Activated naive CD8-positive, alpha-beta T cell treated with anti-CD3 and anti-CD28 coated beads, Interleukin-2, amount 50 U/mL, for 16 hours (primary cell): ENCODE measurements around the gene DIP2C.
"Not testable (repeated sequence)": the region's sequence is repeated elsewhere in the genome, so short reads cannot be mapped to it uniquely, and the experiment has no call there.

Experiments
- DNase-seq: peaks from one replicate; pipeline ENCODE4 v3.0.0-alpha.2; 2020; ENCODE audit warnings: low read depth, low spot score

Gene DIP2C

DNA sequence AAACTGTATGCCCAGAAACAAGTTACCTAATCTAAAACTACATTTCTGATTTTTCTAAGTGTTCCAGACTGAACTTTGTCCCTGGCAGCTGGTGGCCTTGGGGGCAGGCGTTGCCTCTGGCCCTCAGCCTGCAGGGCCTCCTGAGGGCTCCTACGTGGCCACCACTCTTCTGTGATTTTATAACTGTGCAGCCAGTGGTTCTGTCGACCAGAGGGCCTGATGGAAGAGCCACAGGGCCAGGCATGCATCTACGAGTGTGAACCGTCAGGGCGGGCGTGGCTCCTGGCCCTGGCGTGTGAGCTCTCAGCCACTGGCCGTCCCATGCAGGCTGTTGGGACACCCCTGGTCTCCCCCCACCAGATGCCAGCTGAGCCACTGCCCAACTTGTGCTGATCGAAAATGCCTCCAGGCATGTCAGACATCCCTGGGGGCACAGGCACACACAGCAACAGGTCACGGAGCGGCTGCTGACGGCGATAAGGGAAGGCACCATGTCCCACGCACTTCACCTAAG, 380.8 kb downstream of the DIP2C start:
- no peak for DNase-seq

DNA sequence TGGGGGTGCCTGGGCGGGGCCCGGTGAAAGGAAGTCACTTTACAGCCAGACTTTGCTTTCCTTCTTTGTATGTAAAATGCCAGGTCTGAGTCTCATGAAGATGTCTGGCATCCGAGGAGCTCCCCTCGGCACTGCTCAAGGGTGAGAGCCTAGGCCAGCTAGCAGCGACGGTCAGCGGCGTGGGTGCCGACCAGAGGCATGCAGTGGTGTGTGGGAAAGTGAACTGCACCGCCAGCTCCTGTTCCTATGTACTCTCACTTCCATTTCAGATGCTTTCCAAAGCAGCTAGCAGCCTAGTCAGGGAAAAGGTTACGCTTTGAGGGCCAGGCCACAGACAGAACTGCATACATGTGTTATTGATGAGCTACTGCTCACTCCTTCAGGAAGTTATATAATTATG, 381.4 kb downstream of the DIP2C start:
- no peak for DNase-seq

DNA sequence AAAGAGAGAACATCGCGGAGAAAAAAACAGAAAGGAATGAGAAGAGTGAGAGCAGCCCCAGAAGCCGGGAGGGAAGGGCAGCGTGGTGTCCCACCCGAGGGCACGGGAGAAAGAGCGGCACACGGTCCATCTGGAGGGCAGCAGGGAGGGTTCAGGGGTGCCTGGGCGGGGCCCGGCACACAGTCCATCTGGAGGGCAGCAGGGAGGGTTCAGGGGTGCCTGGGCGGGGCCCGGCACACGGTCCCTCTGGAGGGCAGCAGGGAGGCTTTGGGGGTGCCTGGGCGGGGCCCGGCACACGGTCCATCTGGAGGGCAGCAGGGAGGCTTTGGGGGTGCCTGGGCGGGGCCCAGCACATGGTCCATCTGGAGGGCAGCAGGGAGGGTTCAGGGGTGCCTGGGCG, 381.8 kb downstream of the DIP2C start:
- no peak for DNase-seq

DNA sequence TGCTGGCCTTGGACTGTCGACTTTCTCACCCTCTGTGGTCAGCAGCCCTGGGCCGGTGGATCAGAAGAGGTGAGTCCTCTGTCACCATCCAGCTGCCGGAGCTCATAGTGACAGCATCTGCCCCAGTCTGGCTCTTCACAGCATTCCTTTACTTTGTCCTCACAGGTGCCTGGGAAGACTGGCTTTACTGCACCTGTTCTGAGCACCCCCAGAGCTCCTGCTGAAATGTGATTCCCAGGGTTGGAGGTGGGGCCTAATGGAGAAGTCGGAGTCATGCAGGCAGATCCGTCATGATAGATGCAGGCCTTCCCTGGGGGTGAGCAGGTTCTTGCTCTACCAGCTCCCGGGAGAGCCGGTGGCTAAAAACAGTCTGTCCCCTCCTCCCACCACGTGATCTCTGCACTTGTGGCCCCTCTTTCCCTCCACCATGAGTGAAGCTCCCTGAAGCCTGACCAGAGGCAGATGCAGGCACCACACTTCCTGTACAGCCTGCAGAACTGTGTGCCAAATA, 382.7 kb downstream of the DIP2C start:
- DNase-seq: no peak

DNA sequence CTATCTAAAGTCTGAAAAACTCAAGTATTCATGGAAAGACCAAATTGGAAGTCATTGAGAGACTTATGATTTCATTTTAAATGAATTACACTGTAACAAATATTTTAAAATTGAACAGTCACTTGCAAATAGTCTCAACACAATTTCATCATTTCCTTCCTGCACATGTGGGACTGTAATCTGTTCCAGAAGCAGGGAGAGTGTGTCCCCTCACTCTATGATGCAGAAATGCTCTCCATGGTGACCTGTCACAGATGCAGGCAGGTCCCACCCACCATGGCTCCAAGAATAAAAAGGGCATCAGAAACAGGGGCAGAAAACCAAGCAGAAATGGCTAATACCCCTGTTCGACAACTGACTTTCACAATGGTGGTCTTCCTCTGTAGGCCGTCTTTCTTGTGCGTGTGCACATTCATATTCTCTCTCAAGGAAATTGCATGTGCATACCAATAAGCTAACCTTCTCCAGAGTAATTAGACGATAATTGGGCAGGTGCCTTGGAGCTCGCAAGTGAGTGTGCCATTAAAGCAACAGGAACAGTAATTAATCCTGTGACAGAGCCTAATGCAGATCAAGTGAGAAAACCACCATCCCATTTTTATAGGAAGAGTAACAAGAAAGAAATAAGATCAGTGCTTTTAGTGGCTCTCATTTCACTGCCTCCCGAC, 383.3 kb downstream of the DIP2C start:
- no peak for DNase-seq

DNA sequence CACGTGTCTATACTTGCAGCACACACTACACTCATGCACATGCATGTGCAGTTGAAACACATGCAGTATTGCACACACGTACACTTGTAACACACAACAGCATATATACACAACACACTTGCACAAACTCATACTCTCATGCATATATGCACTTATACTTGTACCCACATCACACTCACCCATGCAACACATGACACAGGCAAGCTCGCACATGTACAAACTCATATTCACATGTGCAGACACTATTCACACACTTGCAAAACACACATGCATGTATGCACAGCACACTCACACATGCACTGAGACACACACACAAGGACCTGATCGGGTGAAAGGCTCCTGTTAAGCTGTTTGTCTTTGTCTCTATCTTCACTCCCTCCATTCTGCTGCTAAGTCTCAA, 384.4 kb downstream of the DIP2C start:
- DNase-seq: no peak

DNA sequence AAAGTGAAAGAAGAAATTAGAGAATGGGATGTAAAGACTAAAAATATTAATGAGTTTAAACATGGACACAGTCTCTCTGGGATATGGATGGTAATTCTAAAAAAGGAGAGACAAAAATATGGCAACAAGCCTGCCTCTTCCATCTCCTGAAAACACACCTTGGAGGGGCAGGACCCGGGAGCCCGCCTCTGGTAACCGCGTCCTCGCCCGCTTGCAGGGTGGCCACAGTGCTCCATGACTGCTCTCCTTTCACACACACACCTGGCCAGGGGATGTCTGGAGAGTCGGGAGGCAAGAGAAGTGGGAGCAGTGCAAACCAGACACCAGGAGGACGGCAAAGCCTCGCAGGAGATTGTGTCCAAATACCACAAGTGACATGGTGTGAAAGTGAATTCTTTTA, 387.9 kb downstream of the DIP2C start:
- no peak for DNase-seq

DNA sequence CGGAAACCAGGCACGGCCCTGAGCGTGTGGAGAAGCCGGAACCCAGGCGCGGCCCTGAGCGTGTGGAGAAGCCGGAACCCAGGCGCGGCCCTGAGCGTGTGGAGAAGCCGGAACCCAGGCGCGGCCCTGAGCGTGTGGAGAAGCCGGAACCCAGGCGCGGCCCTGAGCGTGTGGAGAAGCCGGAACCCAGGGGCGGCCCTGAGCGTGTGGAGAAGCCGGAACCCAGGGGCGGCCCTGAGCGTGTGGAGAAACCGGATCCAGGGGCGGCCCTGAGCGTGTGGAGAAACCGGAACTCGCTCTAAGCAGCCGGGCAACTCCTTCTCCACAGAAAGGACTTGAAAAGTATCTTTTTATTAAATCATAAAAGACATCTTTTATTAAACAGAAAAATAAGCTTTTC, 388.9 kb downstream of the DIP2C start:
- DNase-seq: not testable (repeated sequence)

DNA sequence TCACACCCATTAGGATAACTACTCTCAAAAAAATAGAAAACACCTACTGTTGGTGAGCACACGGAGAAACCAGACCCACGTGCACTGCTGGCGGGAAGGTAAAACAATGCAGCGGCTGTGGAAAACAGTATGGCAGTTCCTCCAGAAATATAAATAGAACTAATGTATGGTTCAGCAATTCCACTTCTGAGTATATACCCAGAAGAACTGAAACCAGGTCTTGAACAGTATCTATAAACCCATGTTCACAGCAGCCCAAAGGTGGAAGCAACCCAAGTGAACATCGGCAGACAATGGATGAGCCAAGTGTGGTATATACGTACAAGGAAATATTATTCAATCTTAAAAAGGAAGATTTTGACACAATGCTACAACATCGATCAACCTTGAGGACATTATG, 389.5 kb downstream of the DIP2C start:
- no peak for DNase-seq

DNA sequence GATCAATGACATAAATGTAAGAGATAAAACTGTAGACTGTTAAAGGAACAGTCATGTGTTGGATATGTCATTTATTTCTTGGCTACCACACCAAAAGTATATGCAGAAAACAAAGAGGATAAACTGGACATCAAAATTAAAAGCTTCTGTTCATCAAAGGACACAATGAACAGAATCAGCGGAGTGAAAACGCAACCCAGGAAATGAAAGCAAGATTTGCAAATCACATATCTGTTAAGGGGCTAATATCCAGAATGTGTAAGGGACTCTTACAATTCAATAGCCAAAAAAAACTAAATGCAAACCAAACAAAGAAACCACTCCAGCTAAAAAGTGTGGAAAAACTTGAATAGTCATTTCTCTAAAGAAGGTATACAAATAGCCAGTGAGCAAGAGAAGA, 390.0 kb downstream of the DIP2C start:
- no peak for DNase-seq

DNA sequence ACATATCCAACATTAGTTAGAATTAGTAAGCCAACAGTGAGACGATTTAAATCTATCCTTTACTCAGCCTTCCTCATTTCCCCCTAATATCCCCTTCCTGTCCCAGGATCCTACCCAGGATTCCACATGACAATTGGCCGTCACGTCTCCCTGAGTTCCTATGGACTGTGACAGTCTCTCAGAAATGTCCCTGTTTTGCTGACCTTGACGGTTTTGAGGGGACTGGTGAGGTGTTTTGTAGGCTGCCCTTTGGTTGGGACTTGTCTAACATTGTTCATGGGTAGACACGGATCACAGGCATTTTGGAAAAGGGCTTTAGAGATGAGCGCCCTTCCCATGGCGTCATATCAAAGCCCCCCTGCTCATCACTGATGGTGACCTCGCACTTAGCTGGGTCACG, 391.4 kb downstream of the DIP2C start:
- DNase-seq: no peak

DNA sequence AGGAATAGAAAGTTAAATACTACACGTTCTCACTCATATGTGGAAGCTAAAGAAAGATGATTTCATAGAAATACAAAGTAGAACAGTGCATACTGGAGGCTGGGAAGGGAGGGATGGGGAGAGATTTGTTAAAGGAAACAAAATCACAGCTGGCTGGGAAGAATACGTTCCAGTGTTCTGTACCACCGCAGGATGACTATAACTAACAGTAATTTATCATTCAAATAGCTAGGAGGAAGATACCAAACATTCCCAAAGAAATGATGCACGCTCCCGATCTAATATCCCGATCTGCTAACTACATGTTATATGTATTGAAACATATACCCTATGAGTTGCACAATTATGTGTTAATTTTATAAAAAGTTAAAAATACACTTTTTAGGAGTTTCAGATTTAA, 391.9 kb downstream of the DIP2C start:
- no peak for DNase-seq

DNA sequence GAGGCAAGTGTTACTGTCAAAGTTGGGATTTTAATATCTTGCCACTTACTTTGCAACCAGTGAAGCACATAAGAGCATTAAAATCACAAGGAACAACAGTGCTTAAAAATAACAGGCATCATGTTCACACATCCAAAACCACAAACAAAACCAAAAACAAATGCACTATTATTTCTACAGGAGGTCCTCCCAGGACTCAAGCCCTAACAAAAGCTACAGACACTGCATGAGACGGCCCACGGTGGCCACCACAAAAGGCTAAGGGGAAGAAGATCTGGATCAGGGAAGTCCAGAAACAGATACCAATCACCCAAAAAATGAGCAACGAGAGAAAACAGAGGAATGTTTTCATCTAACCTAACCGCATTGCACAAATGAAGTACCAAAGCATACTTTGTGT, 395.8 kb downstream of the DIP2C start:
- no peak for DNase-seq

DNA sequence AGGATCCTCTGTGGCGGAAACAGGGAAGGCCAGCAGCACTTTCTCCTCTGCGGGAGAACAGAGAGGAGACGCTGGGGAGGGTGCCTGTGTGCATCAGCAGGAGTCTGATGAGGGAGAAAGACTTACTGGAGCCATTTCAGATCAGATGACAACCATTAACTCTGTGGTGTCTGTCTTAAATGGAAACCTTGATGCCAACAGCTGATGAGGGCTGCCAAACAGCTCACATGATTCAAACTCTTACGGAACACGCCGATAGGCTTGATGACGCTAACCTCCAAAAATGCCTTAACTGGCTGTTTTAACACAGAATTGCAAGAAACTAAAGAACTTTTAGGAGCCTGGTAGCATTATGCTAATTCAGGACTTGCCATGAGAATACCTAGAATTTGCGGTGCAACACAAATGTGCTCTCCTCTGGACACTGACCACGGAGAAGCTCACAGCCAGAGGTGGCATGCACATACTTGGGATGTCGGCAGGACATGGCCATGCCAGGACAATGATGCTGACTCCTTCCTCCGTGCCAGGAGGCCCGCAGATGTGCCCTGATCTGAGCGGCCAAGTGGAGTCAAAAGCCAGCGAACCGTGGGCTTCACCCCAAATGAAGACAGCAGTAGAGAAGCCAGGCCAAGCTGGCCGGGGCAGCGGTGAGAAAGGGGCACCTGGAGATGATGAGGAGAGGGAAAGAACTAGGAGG, 399.3 kb downstream of the DIP2C start:
- DNase-seq: no peak

DNA sequence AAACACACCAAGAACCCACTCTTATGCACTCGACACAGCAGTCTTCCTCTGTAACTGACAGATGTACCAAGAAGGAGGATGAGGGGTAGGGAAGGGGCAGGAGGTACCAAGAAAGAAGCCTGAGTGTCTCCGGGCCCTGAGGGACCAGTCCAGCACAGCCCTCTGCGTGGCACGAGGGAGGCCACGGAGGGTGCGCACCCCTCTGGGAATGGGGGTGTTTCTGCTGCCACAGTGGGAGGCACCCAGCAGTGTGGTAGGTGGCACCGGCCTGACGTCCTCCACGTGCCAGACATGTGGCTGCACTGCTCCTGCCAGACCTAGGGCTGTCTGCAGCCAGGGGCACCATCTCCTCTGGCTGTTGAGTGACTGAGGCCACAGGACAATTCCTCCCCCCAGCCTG, 399.9 kb downstream of the DIP2C start:
- no peak for DNase-seq

DNA sequence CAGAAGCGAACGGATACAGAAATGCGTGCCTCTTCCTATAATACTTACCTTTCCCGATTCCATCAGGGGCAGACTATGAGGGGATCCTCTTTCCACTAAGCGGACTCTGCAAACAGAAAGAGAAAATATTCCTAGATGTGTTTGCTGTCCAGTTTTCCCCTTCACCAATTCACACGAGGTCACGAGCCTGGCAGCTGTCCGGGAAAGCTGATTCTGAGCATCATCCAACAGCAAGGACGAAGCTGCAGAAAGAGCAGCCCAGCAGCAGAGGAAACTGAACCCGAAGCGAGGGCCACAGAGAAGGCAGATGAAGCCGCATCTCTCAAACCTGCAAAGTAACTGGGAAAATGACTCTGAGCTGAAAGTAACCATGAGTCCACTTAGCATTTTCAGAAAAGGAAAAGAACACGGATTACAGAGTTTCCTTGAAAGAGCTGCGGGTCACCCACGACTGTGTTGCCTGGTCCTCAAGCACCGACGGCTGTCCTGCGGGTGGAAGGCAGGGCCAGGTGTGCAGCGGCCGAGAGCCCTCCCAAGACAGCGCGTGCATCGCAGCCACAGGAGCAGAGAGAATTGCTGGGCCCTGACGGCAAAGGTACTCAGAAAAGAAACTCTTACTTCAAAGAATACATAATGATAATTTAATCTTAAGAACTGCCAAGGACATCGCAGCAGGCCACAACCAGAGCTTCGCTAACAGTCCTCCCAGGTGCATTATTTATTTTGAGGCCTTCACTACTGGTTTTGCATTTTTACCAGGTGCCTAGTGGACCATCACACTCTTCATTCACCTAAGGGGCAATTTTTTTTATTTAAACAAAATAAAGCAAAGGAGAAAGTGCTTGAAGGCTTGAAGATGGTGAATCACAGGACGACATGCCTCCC, 400.9 kb downstream of the DIP2C start:
- DNase-seq: no peak

DNA sequence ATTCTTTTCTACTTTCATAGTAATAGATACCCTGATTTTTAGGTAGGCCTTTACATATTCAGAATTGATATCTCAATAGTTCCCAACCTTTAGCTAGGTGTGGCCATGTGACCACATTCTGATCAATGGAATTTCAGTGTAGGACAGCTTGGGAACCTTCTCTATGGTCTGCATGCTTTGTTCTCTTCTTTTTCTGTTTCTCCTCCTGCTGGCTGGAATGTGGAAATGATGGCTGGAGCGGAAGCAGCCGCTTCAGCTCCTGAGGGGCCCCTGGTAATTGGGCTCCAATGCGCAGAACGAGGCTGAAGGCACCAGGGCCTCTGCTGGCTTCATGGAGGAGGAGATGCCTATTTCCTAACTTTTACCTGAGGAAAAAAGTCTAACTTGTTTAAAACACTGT, 401.7 kb downstream of the DIP2C start:
- no peak for DNase-seq

DNA sequence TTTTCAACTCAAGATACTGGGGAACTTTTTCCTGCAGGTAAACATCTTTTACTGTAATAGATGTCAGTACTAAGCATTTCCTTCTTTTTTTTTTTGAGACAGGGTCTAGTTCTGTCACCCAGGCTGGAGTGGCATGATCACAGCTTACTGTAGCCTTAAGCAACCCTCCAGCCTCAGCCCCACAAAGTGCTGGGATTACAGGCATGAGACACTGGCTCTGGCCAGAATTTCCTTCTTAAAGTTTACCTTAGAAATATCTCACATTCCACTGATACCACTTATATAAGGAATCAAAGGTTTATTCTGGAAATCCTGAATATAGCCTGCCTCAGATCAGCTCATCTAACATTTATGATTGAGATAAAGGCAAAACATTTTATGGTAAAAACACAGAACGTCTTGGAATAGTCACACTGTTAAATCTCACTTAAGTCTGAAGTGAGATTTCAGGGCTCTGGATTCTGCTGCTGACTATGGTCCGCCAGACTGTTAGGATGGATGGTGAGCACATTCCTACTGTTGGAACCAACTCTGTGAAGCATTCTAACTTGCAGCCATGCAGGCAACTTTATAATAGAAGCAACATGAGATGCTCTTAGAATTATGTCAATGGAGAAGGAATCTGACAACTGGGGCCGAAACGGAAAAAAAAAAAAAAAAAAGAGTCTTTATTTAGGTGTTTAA, 402.3 kb downstream of the DIP2C start:
- no peak for DNase-seq

DNA sequence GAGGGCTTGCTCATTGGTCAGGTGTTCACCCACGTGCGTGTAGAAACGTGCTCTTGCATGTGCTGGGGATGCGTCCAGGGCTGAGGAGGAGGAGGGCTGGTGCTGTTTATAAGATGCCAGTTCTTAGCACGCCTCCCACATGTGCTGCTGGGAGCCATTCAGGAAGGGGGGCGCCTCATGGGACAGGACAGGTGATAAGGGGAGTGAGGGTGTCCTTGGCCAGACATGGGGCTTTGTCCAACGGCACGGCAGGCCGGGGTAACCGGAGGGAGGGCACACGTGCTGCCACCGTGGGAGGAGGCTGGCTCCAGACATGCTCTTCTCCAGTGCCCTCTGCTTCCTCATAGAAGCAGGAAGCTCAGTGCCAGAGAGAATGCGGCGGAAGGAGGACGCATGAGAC, 404.3 kb downstream of the DIP2C start:
- no peak for DNase-seq

DNA sequence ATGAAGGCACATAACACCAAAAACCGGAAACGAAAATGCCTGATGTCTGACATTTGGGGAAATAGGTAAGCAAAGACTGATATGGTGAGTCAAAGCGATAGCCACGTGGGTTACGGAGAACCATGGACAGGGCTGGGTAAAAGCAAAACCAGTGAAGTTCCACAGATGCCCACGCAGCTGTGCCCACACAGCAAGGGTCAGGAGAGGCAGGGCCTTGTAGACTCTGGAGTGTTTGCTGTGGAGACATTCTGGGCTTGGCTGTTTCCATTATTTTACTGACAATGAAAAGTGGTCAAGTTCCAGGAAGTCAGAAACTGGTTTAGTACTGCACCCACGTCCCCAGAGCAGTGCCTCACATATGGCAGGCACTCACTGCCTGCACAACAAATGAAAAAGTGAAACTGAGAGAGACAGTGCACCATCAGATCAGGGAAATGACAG, 405.5 kb downstream of the DIP2C start:
- no peak for DNase-seq

DNA sequence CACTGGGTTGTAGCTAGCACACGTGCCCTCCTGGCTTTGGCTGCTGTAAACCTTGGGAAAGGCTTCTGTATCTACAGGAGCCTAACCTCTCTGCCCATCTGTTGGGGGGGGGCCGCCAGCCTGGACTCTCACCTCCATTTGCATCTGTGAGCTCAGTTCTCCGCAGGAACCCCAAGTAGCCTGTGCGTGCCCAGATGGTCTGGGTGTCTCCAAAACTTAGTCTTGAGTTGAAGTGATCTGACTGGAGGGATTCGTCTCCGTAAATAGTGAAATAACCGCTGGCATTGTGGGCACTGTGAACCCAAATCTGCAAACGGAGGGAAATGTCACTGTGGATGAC, 406.4 kb downstream of the DIP2C start:
- no peak for DNase-seq
